AG10803 (cell line): ENCODE results near the gene GSTM3.
A peak's percentile ranks its signal among the peaks of the same experiment; 100 is the strongest.
"Not testable (repeated sequence)": the region's sequence is repeated elsewhere in the genome, so short reads cannot be mapped to it uniquely, and the experiment has no call there.

Experiments
- DNase-seq: peaks from one replicate; pipeline ENCODE4 v3.0.0; 2010; ENCODE audit warnings: low read depth
- H3K4me3 ChIP-seq: 2 replicates; pipeline ENCODE4 v1.5.1; 2011; ENCODE audit warnings: mild to moderate bottlenecking, low read length, control low read depth
- CTCF ChIP-seq: conservative IDR thresholded peaks from 2 replicates; pipeline ENCODE4 v1.5.1; 2011; ENCODE audit warnings: mild to moderate bottlenecking, low read length, control low read depth, inconsistent platforms

The GSTM3 gene

DNA sequence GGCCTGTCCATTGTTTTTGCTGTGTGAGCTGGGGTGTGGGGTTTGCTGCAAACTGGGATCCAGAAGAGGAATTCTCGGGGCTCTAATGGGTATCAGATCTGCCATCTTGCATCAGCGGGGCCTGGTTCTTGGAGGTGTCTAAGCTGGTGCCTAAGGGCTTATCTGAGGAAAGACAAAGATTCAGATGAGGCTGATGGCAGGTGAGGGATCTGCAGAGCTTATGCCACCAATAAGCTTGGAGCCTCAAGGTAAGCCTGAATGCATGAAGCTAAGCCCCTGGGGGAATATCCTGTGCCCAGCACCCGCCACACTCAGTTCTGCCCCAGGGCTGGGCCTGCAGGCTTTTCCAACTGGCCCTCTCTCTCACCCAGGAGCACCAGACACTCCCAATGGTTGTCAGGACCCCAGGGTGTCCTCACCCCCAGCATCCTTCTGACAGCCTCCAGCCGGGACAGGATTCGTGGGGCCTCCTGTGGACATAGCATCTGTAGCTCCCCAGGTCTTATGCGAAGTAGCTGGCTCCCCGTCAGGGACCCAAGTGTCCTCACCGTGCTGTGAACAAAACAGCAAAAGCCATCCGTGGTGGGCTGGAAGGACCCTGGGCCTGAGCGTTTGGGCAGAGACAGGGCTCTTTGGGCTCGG is 9.5 kb upstream of the GSTM3 start:
- H3K4me3 ChIP-seq, result no peak overlapping the region
- DNase-seq, result no peak
- TF ChIP-seq CTCF, result no peak

DNA sequence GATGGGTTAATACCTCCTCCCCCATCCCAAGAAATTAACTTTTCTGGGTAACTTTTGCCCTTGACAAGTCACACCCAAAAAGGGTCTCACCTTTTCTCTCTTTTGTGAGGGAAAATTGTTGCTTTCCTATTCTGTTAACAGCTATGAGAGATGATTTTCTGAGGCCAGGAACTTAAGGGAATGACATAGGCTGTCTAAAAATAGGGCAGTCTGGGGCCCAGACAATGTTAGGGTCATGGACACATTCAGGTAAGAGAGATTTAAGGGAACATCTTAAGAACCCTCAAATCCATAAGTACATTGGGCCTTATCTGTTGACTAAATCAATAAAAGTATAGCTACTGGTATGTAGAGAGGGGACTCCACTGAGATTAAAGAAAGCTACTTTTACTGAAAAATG is 8.4 kb upstream of the GSTM3 start:
- no peak for TF ChIP-seq CTCF
- no peak overlapping the region for H3K4me3 ChIP-seq
- DNase-seq, result no peak

- not testable (repeated sequence) for DNase-seq, H3K4me3 ChIP-seq
These were observed 7.5 kb upstream of the GSTM3 start for GRCh38 chr1:109748311-109748710.

DNA sequence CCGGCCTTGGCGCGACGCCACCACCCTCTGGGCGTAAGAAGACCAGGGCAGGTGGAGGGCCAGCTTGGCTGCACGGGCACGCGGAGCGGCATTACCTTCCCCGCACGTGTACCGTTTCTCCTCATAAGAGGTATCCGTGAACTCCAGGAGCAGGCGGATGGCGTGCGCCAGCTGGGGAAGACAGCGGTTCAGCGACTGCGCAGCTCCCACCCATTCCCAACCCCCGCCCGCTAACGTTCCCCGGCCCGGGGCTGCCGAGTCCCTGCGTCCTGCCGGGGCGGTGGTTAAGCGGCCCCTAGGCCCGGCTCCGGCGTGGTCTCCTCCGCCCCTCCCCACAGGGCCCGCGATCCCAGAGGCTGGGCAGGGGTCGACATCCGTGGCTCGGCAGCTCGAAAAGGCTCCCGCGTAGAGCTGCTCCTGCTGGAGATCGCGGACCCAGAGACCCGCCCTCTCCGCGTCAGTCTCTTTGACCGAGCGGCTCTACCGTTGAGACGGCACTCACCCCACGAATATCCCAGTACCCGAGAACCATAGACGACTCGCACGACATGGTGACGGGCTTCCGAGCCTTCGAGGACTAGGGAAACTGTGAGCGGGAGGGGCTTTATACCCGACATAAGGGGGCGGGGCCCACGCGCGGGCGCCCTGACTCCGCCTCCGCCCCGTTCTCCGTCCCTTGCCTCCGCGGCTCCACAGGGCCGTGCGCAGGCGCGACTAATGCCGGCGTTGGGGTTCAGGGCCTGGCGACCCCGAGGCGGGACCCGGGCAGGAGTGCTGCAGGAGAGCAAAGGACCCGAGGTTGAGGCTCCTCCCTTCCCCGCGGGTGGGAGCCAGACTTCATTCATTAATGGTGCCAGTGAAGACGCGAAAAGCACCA is 862 bp downstream of the GSTM3 start:
- DNase-seq, result peak; percentile 48
- peak overlapping the region; percentile 77 for H3K4me3 ChIP-seq
- TF ChIP-seq CTCF, result no peak

- no peak overlapping the region for H3K4me3 ChIP-seq
- no peak for DNase-seq
- TF ChIP-seq CTCF, result no peak
These were observed 7.5 kb downstream of the GSTM3 start for GRCh38 chr1:109733236-109733870.

GRCh38 chr1:109732390-109732881 is 8.4 kb downstream of the GSTM3 start:
- no peak overlapping the region for H3K4me3 ChIP-seq
- TF ChIP-seq CTCF, result no peak
- DNase-seq, result no peak

- TF ChIP-seq CTCF, result no peak
- DNase-seq, result no peak
- no peak overlapping the region for H3K4me3 ChIP-seq
These were observed 10.2 kb downstream of the GSTM3 start for GRCh38 chr1:109730666-109731065.
